ENCODE data around the gene TBL1XR1.

DNA sequence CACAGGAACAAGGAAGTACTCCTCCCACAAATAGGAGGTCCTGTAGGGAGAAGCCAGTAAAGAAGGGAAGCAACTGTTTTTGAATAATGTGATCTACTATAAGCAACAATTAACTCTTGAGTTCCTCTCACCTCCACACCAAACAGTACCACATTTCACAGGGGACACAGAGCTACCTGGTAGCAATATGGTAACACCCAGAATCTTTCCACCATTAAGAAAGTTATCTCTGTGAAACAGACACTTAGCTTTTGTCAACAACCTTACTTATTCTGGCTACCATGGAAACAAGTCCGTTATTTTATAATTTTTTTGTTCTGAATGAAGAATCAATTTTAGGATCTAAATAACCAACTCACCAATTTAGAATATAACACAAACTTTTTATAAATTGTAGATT is 49.5 kb downstream of the TBL1XR1 start:
- TF ChIP-seq, protein P1, sequence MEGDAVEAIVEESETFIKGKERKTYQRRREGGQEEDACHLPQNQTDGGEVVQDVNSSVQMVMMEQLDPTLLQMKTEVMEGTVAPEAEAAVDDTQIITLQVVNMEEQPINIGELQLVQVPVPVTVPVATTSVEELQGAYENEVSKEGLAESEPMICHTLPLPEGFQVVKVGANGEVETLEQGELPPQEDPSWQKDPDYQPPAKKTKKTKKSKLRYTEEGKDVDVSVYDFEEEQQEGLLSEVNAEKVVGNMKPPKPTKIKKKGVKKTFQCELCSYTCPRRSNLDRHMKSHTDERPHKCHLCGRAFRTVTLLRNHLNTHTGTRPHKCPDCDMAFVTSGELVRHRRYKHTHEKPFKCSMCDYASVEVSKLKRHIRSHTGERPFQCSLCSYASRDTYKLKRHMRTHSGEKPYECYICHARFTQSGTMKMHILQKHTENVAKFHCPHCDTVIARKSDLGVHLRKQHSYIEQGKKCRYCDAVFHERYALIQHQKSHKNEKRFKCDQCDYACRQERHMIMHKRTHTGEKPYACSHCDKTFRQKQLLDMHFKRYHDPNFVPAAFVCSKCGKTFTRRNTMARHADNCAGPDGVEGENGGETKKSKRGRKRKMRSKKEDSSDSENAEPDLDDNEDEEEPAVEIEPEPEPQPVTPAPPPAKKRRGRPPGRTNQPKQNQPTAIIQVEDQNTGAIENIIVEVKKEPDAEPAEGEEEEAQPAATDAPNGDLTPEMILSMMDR (conservative IDR thresholded peaks at IDR 0.05; ENCODE audit: low read depth, low read length): no peak
- no peak for TF ChIP-seq EZH2 (IDR thresholded peaks at IDR 0.05; ENCODE audit: borderline replicate concordance, low read depth, low read length, poor library complexity, severe bottlenecking)
